Keratinocyte (primary cell): ENCODE data around the gene FOXK1.

Experiments
- CTCF ChIP-seq, 3 experiments: IDR thresholded peaks in 1 of 3; conservative IDR thresholded peaks in 1 of 3; optimal IDR thresholded peaks in 1 of 3; 2 replicates in 2 of 3; 3 replicates in 1 of 3; pipeline versions ENCODE3 to v1.5.1; 2011; ENCODE audit warnings: low read length in 3 of 3, mild to moderate bottlenecking in 3 of 3, moderate library complexity in 2 of 3, control low read depth in 1 of 3, inconsistent platforms in 1 of 3; ENCODE audit not compliant: insufficient read depth in 2 of 3; ENCODE audit errors: extremely low read depth in 1 of 3
- EZH2 ChIP-seq: IDR thresholded peaks from one replicate; pipeline ENCODE4 v1.6.1; 2012; ENCODE audit warnings: inconsistent platforms, mild to moderate bottlenecking, low read length, moderate library complexity

GRCh38 chr7:4681218-4681851 is 760 bp upstream of the FOXK1 start:
- no peak for TF ChIP-seq CTCF (optimal IDR thresholded peaks at IDR 0.05 in 1 of 3, IDR thresholded peaks at IDR 0.05 in 1 of 3, conservative IDR thresholded peaks at IDR 0.05 in 1 of 3; ENCODE audit: extremely low read depth in 1 of 3, insufficient read depth in 2 of 3, low read length in 3 of 3)
- TF ChIP-seq EZH2: no peak
